ENCODE results near the gene ZNF718. TPM values are rescaled to one million over a fixed set of nuclear protein-coding genes. Genes with fewer than 3 reads are reported as not detected.
A peak's percentile ranks its signal among the peaks of the same experiment; 100 is the strongest.

Gene ZNF718
- total and polyA plus RNA-seq, 2 experiments from 2014 or later, result 2.5 to 4.7 TPM

- DNase-seq (ENCODE audit: low spot score), result peak; percentile 0
- no peaks in the 10 kb centered on the region for H3K9me3 ChIP-seq (ENCODE audit: low read depth)
- H3K27ac ChIP-seq, result no peak overlapping the region
- 41% methylated on average over 1 of the region's 1 CpG for WGBS (ENCODE audit: low lambda C conversion rate, missing lambda C conversion rate)
- H3K4me1 ChIP-seq (ENCODE audit: insufficient read depth), result no peaks in the 10 kb centered on the region
- no peak overlapping the region for H2AFZ ChIP-seq
- H4K20me1 ChIP-seq (ENCODE audit: insufficient read depth, poor library complexity, severe bottlenecking), result no peaks in the 10 kb centered on the region
- no peak overlapping the region for H3K4me2 ChIP-seq
- TF ChIP-seq CTCF (IDR thresholded peaks at IDR 0.05; ENCODE audit: poor library complexity), result no peak
- TF ChIP-seq EZH2 (IDR thresholded peaks at IDR 0.05; ENCODE audit: borderline replicate concordance), result no peak
- no peak for TF ChIP-seq EZH2phosphoT487 (IDR thresholded peaks at IDR 0.05; ENCODE audit: low read depth, severe bottlenecking, unreplicated experiment)
- no peak overlapping the region for H3K4me3 ChIP-seq
- no peaks in the 10 kb centered on the region for H3K27me3 ChIP-seq
- H3K36me3 ChIP-seq (replicated peaks; ENCODE audit: insufficient read depth, low read depth), result no peaks in the 10 kb centered on the region
- H3K9me2 ChIP-seq (replicated peaks; ENCODE audit: insufficient read depth), result no peaks in the 10 kb centered on the region
- no peaks in the 10 kb centered on the region for H3K79me2 ChIP-seq
Observed at GRCh38 chr4:112771-113170, 11.5 kb upstream of the ZNF718 start.

- Histone ChIP-seq H4K20me1 (ENCODE audit: insufficient read depth, poor library complexity, severe bottlenecking) (no peaks in the 10 kb centered on the region), H2AFZ (no peak overlapping the region), H3K4me2 (no peak overlapping the region), H3K79me2 (no peaks in the 10 kb centered on the region), H3K9me2 (replicated peaks; ENCODE audit: insufficient read depth) (no peaks in the 10 kb centered on the region), H3K36me3 (replicated peaks; ENCODE audit: insufficient read depth, low read depth) (no peaks in the 10 kb centered on the region), H3K27me3 (no peaks in the 10 kb centered on the region), H3K9me3 (ENCODE audit: low read depth) (no peaks in the 10 kb centered on the region), H3K4me1 (ENCODE audit: insufficient read depth) (no peaks in the 10 kb centered on the region), H3K4me3 (no peak overlapping the region), H3K27ac (no peak overlapping the region)
- WGBS (ENCODE audit: low lambda C conversion rate, missing lambda C conversion rate), result 81% methylated on average over 2 of the region's 2 CpGs
- no peak for TF ChIP-seq EZH2phosphoT487 (IDR thresholded peaks at IDR 0.05; ENCODE audit: low read depth, severe bottlenecking, unreplicated experiment)
- TF ChIP-seq EZH2 (IDR thresholded peaks at IDR 0.05; ENCODE audit: borderline replicate concordance), result no peak
- TF ChIP-seq CTCF (IDR thresholded peaks at IDR 0.05; ENCODE audit: poor library complexity), result no peak
- DNase-seq (ENCODE audit: low spot score), result peak; percentile 0
Observed at GRCh38 chr4:113732-114131, 10.6 kb upstream of the ZNF718 start.

- no peaks in the 10 kb centered on the region for H3K27me3 ChIP-seq
- DNase-seq (ENCODE audit: low spot score), result no peak
- no peaks in the 10 kb centered on the region for H3K9me3 ChIP-seq (ENCODE audit: low read depth)
- no peak overlapping the region for H3K27ac ChIP-seq
- no peaks in the 10 kb centered on the region for H4K20me1 ChIP-seq (ENCODE audit: insufficient read depth, poor library complexity, severe bottlenecking)
- H3K9me2 ChIP-seq (replicated peaks; ENCODE audit: insufficient read depth), result no peaks in the 10 kb centered on the region
- TF ChIP-seq CTCF (IDR thresholded peaks at IDR 0.05; ENCODE audit: poor library complexity), result no peak
- no peak for TF ChIP-seq EZH2phosphoT487 (IDR thresholded peaks at IDR 0.05; ENCODE audit: low read depth, severe bottlenecking, unreplicated experiment)
- TF ChIP-seq EZH2 (IDR thresholded peaks at IDR 0.05; ENCODE audit: borderline replicate concordance), result no peak
- no peaks in the 10 kb centered on the region for H3K36me3 ChIP-seq (replicated peaks; ENCODE audit: insufficient read depth, low read depth)
- H3K79me2 ChIP-seq, result no peaks in the 10 kb centered on the region
- H2AFZ ChIP-seq, result no peak overlapping the region
- no peak overlapping the region for H3K4me3 ChIP-seq
- H3K4me2 ChIP-seq, result no peak overlapping the region
- no peaks in the 10 kb centered on the region for H3K4me1 ChIP-seq (ENCODE audit: insufficient read depth)
Observed at GRCh38 chr4:114149-114548, 10.2 kb upstream of the ZNF718 start.

GRCh38 chr4:116499-116898 is 7.8 kb upstream of the ZNF718 start:
- DNase-seq (ENCODE audit: low spot score), result no peak
- Histone ChIP-seq H3K9me2 (replicated peaks; ENCODE audit: insufficient read depth) (no peaks in the 10 kb centered on the region), H3K27ac (no peak overlapping the region), H4K20me1 (ENCODE audit: insufficient read depth, poor library complexity, severe bottlenecking) (no peaks in the 10 kb centered on the region), H3K4me2 (no peak overlapping the region), H3K9me3 (ENCODE audit: low read depth) (no peaks in the 10 kb centered on the region), H3K4me3 (no peak overlapping the region), H3K36me3 (replicated peaks; ENCODE audit: insufficient read depth, low read depth) (no peaks in the 10 kb centered on the region), H2AFZ (no peak overlapping the region), H3K27me3 (no peaks in the 10 kb centered on the region), H3K79me2 (no peaks in the 10 kb centered on the region), H3K4me1 (ENCODE audit: insufficient read depth) (no peaks in the 10 kb centered on the region)
- 88% methylated on average over 1 of the region's 1 CpG for WGBS (ENCODE audit: low lambda C conversion rate, missing lambda C conversion rate)
- TF ChIP-seq EZH2 (IDR thresholded peaks at IDR 0.05; ENCODE audit: borderline replicate concordance) (no peak), CTCF (IDR thresholded peaks at IDR 0.05; ENCODE audit: poor library complexity) (no peak), EZH2phosphoT487 (IDR thresholded peaks at IDR 0.05; ENCODE audit: low read depth, severe bottlenecking, unreplicated experiment) (no peak)
